DMS114 treated with DMSO at 0.1 percent for 48 hours (cell line): ENCODE measurements around the gene ZNF341.

ENCODE experiments used
- DNase-seq: peaks from one replicate; lab custom pipeline; 2025; ENCODE audit not compliant: unreplicated experiment; lab: John Stamatoyannopoulos, UW

ZNF341 gene

GRCh38 chr20:33766686-33767085, 34.9 kb downstream of the ZNF341 start:
- no peak for DNase-seq

GRCh38 chr20:33767777-33768138, 36.0 kb downstream of the ZNF341 start:
- no peak for DNase-seq

GRCh38 chr20:33769043-33769442, 37.2 kb downstream of the ZNF341 start:
- DNase-seq = no peak

- no peak for DNase-seq
These were observed 38.2 kb downstream of the ZNF341 start for GRCh38 chr20:33770005-33770404.

- no peak for DNase-seq
These were observed 40.1 kb downstream of the ZNF341 start for GRCh38 chr20:33771938-33772337.

GRCh38 chr20:33772439-33772838, 40.6 kb downstream of the ZNF341 start:
- no peak for DNase-seq

- no peak for DNase-seq
These were observed 41.8 kb downstream of the ZNF341 start for GRCh38 chr20:33773412-33774089.

- DNase-seq = no peak
These were observed 46.0 kb downstream of the ZNF341 start for GRCh38 chr20:33777816-33778215.

GRCh38 chr20:33781133-33781532, 49.3 kb downstream of the ZNF341 start:
- no peak for DNase-seq

- no peak for DNase-seq
These were observed 50.1 kb downstream of the ZNF341 start for GRCh38 chr20:33781945-33782344.

GRCh38 chr20:33783256-33783655, 51.5 kb downstream of the ZNF341 start:
- DNase-seq = no peak

- no peak for DNase-seq
These were observed 52.0 kb downstream of the ZNF341 start for GRCh38 chr20:33783818-33784217.

GRCh38 chr20:33784225-33784624, 52.4 kb downstream of the ZNF341 start:
- DNase-seq = no peak

GRCh38 chr20:33785503-33785902, 53.7 kb downstream of the ZNF341 start:
- DNase-seq = no peak

GRCh38 chr20:33787253-33787891, 55.6 kb downstream of the ZNF341 start:
- no peak for DNase-seq

- no peak for DNase-seq
These were observed 56.7 kb downstream of the ZNF341 start for GRCh38 chr20:33788351-33789049.

GRCh38 chr20:33789109-33789857, 57.5 kb downstream of the ZNF341 start:
- no peak for DNase-seq

GRCh38 chr20:33789858-33790182, 58.0 kb downstream of the ZNF341 start:
- no peak for DNase-seq

- DNase-seq = no peak
These were observed 58.8 kb downstream of the ZNF341 start for GRCh38 chr20:33790566-33790965.

- no peak for DNase-seq
These were observed 59.2 kb downstream of the ZNF341 start for GRCh38 chr20:33791021-33791420.

GRCh38 chr20:33791540-33791939, 59.7 kb downstream of the ZNF341 start:
- DNase-seq = no peak
